H1 (cell line): Measurements from ENCODE around the gene POLRMT. TPM values are rescaled to one million over a fixed set of nuclear protein-coding genes. Genes with fewer than 3 reads are reported as not detected.

ENCODE experiments used
- CTCF ChIA-PET: fragments of 300-600 bp; sonication (Branson Sonifier 250); formaldehyde crosslinking; loops from one replicate; lab custom pipeline; 2021; ENCODE audit not compliant: partially characterized antibody; lab: Charles Lee
- POLR2A ChIA-PET: fragments of 300-600 bp; sonication (Branson Sonifier 250); formaldehyde crosslinking; loops from one replicate; lab custom pipeline; 2021; ENCODE audit warnings: inconsistent platforms; ENCODE audit not compliant: partially characterized antibody; lab: Charles Lee
- DNase-seq, 2 experiments: peaks; one replicate each; pipeline versions ENCODE4 v3.0.0 to v3.0.0-alpha.2; 2010 to 2022; ENCODE audit warnings: low spot score in 2 of 2, low read depth in 1 of 2, mixed read lengths in 1 of 2
- FAIRE-seq: peaks from 2 replicates; lab custom pipeline; 2011; peaks lifted over from hg19 to GRCh38; lab: Jason Lieb, UNC
- H2AFZ ChIP-seq: 2 replicates; pipeline ENCODE4 v1.8.1; 2012; ENCODE audit warnings: low read length, inconsistent platforms
- H2AK5ac ChIP-seq: 2 replicates; pipeline ENCODE4 v1.6.1; 2013; ENCODE audit warnings: low read depth, low read length
- H2BK120ac ChIP-seq: replicated peaks from 2 replicates; pipeline ENCODE3; 2013; ENCODE audit warnings: low read depth, low read length, inconsistent platforms
- H2BK12ac ChIP-seq: 2 replicates; pipeline ENCODE4 v1.6.1; 2013; ENCODE audit warnings: low read depth, low read length
- H2BK15ac ChIP-seq: 2 replicates; pipeline ENCODE4 v1.6.1; 2013; ENCODE audit warnings: low read length
- H2BK20ac ChIP-seq: 2 replicates; pipeline ENCODE4 v1.6.1; 2013; ENCODE audit warnings: low read length
- H2BK5ac ChIP-seq: 2 replicates; pipeline ENCODE4 v1.6.1; 2013; ENCODE audit warnings: low read depth, low read length
- H3K14ac ChIP-seq: 2 replicates; pipeline ENCODE4 v1.6.1; 2013; ENCODE audit warnings: inconsistent platforms; ENCODE audit not compliant: insufficient read length
- H3K18ac ChIP-seq: 2 replicates; pipeline ENCODE4 v1.6.1; 2013; ENCODE audit warnings: low read length; ENCODE audit errors: extremely low read depth
- H3K23ac ChIP-seq: 2 replicates; pipeline ENCODE4 v1.6.1; 2013; ENCODE audit warnings: inconsistent platforms; ENCODE audit not compliant: insufficient read length
- H3K23me2 ChIP-seq: 2 replicates; pipeline ENCODE4 v1.6.1; 2013; ENCODE audit warnings: low read depth, low read length
- H3K27ac ChIP-seq: 2 replicates; pipeline ENCODE4 v1.6.1; 2011; ENCODE audit warnings: low read depth, low read length, inconsistent platforms
- H3K27me3 ChIP-seq, 4 experiments: replicated peaks in 1 of 4; 1 replicate in 1 of 4; 2 replicates in 3 of 4; pipeline versions ENCODE4 v1.6.1 to v1.8.1; 2011 to 2013; ENCODE audit warnings: low read length in 3 of 4, mild to moderate bottlenecking in 3 of 4, inconsistent platforms in 2 of 4, mixed read lengths in 2 of 4, moderate library complexity in 1 of 4; ENCODE audit not compliant: control insufficient read depth in 3 of 4, insufficient read depth in 3 of 4; ENCODE audit errors: extremely low read depth in 1 of 4
- H3K36me3 ChIP-seq, 4 experiments: 2 replicates each; pipeline versions ENCODE4 v1.6.1 to v1.8.1; 2011 to 2013; ENCODE audit warnings: mild to moderate bottlenecking in 4 of 4, low read length in 3 of 4, moderate library complexity in 2 of 4, control low read depth in 1 of 4, inconsistent platforms in 1 of 4; ENCODE audit not compliant: insufficient read depth in 4 of 4, control insufficient read depth in 2 of 4
- H3K4ac ChIP-seq: replicated peaks from 2 replicates; pipeline ENCODE3; 2013; ENCODE audit warnings: low read length, low read depth, mixed read lengths, inconsistent platforms; ENCODE audit not compliant: insufficient read length
- H3K4me1 ChIP-seq, 4 experiments: replicated peaks in 1 of 4; 1 replicate in 1 of 4; 2 replicates in 3 of 4; pipeline versions ENCODE4 v1.6.1 to v1.8.1; 2011 to 2013; ENCODE audit warnings: low read length in 3 of 4, inconsistent platforms in 2 of 4, mixed read lengths in 1 of 4; ENCODE audit not compliant: insufficient read depth in 4 of 4, control insufficient read depth in 3 of 4
- H3K4me2 ChIP-seq, 2 experiments: 2 replicates each; pipeline versions ENCODE4 v1.6.1 to v1.8.1; 2011 to 2013; ENCODE audit warnings: low read depth in 2 of 2, low read length in 2 of 2, control low read depth in 1 of 2, inconsistent platforms in 1 of 2, mild to moderate bottlenecking in 1 of 2; ENCODE audit not compliant: insufficient read depth in 1 of 2
- H3K4me3 ChIP-seq, 4 experiments: fragments of 200-600, 300-600 bp in 1 of 4; sonication (generic), shearing (Covaris generic), sonication (Bioruptor Twin) in 1 of 4; 2 replicates each; pipeline versions ENCODE4 v1.5.1 to v1.8.1; 2011 to 2016; ENCODE audit warnings: low read length in 4 of 4, low read depth in 3 of 4, control low read depth in 2 of 4, inconsistent platforms in 2 of 4, mild to moderate bottlenecking in 2 of 4, mixed read lengths in 1 of 4, moderate library complexity in 1 of 4; ENCODE audit not compliant: insufficient read depth in 2 of 4; ENCODE audit errors: extremely low read depth in 1 of 4
- H3K56ac ChIP-seq: replicated peaks from 2 replicates; pipeline ENCODE3; 2013; ENCODE audit warnings: low read depth, mild to moderate bottlenecking, mixed read lengths, low read length, inconsistent platforms; ENCODE audit not compliant: insufficient read length
- H3K79me1 ChIP-seq: 2 replicates; pipeline ENCODE4 v1.6.1; 2013; ENCODE audit warnings: low read depth, low read length, control low read depth
- H3K79me2 ChIP-seq, 2 experiments: 2 replicates each; pipeline versions ENCODE4 v1.6.1 to v1.8.1; 2012 to 2013; ENCODE audit warnings: low read length in 2 of 2, mild to moderate bottlenecking in 2 of 2, inconsistent platforms in 1 of 2; ENCODE audit not compliant: insufficient read depth in 2 of 2, control insufficient read depth in 1 of 2
- H3K9ac ChIP-seq, 4 experiments: replicated peaks in 1 of 4; 1 replicate in 1 of 4; 2 replicates in 3 of 4; pipeline versions ENCODE4 v1.6.1 to v1.8.1; 2011 to 2013; ENCODE audit warnings: low read depth in 3 of 4, low read length in 3 of 4, control low read depth in 2 of 4, mild to moderate bottlenecking in 2 of 4, moderate library complexity in 2 of 4, inconsistent platforms in 1 of 4; ENCODE audit errors: extremely low read depth in 1 of 4
- H3K9me3 ChIP-seq, 2 experiments: 2 replicates each; pipeline versions ENCODE4 v1.6.1 to v1.8.1; 2012 to 2013; ENCODE audit warnings: mild to moderate bottlenecking in 2 of 2, moderate library complexity in 2 of 2, control low read depth in 1 of 2, inconsistent platforms in 1 of 2, low read depth in 1 of 2, low read length in 1 of 2, mixed read lengths in 1 of 2; ENCODE audit not compliant: insufficient read depth in 2 of 2
- H4K20me1 ChIP-seq, 2 experiments: replicated peaks in 1 of 2; 2 replicates each; pipeline versions ENCODE3 to v1.8.1; 2011 to 2013; ENCODE audit warnings: inconsistent platforms in 2 of 2, low read length in 2 of 2, mild to moderate bottlenecking in 1 of 2; ENCODE audit not compliant: insufficient read depth in 2 of 2, control insufficient read depth in 1 of 2
- H4K5ac ChIP-seq: 2 replicates; pipeline ENCODE4 v1.6.1; 2013; ENCODE audit warnings: low read length, low read depth, mixed read lengths, inconsistent platforms; ENCODE audit not compliant: insufficient read length
- H4K8ac ChIP-seq: 2 replicates; pipeline ENCODE4 v1.8.0; 2013; ENCODE audit warnings: mild to moderate bottlenecking, moderate library complexity, low read length, inconsistent platforms; ENCODE audit not compliant: insufficient read depth; ENCODE audit errors: extremely low read depth
- H4K91ac ChIP-seq: replicated peaks from 2 replicates; pipeline ENCODE3; 2013; ENCODE audit warnings: low read length, mixed read lengths, inconsistent platforms; ENCODE audit not compliant: insufficient read length
- CBX5 ChIP-seq: fragments of 300-800, 300-1000 bp; sonication (generic); IDR thresholded peaks from 2 replicates; pipeline ENCODE4 v1.7.1; 2016; ENCODE audit warnings: antibody characterized with exemption, low read length, low read depth
- CHD1 ChIP-seq: IDR thresholded peaks from 2 replicates; pipeline ENCODE4 v1.6.1; 2012; ENCODE audit warnings: low read depth, low read length, improper control_type of control experiment
- CTBP2 ChIP-seq: IDR thresholded peaks from 2 replicates; pipeline ENCODE4 v1.7.0; 2011; ENCODE audit warnings: borderline replicate concordance, mild to moderate bottlenecking, moderate library complexity, mixed read lengths, low read length; ENCODE audit not compliant: insufficient read depth, insufficient read length
- E2F6 ChIP-seq: IDR thresholded peaks from 2 replicates; pipeline ENCODE4 v1.6.1; 2012; ENCODE audit warnings: inconsistent platforms
- EP300 ChIP-seq, 2 experiments: IDR thresholded peaks; 1 replicate in 1 of 2; 2 replicates in 1 of 2; pipeline ENCODE4 v1.6.1; 2011 to 2012; ENCODE audit warnings: low read depth in 2 of 2, low read length in 2 of 2, mild to moderate bottlenecking in 2 of 2, borderline replicate concordance in 1 of 2, inconsistent platforms in 1 of 2, moderate library complexity in 1 of 2
- HDAC2 ChIP-seq, 2 experiments: fragments of 300-600 bp in 1 of 2; sonication (generic) in 1 of 2; IDR thresholded peaks; 2 replicates each; pipeline ENCODE4 v1.6.1; 2011 to 2012; ENCODE audit warnings: low read depth in 2 of 2, low read length in 2 of 2, mild to moderate bottlenecking in 2 of 2, moderate library complexity in 2 of 2, borderline replicate concordance in 1 of 2, inconsistent platforms in 1 of 2
- JUND ChIP-seq: IDR thresholded peaks from 2 replicates; pipeline ENCODE4 v1.6.1; 2011; ENCODE audit warnings: mild to moderate bottlenecking, improper control_type of control experiment, low read length
- MAFK ChIP-seq: IDR thresholded peaks from 2 replicates; pipeline ENCODE4 v1.6.1; 2012; ENCODE audit warnings: low read depth, mild to moderate bottlenecking, improper control_type of control experiment, low read length
- MAX ChIP-seq: IDR thresholded peaks from 2 replicates; pipeline ENCODE4 v1.6.1; 2012; ENCODE audit warnings: inconsistent platforms
- SIN3A ChIP-seq, 2 experiments: IDR thresholded peaks in 1 of 2; conservative IDR thresholded peaks in 1 of 2; 2 replicates each; pipeline ENCODE4 v1.6.1; 2011 to 2012; ENCODE audit warnings: low read length in 2 of 2, improper control_type of control experiment in 1 of 2, low read depth in 1 of 2, mild to moderate bottlenecking in 1 of 2
- SP1 ChIP-seq: IDR thresholded peaks from 2 replicates; pipeline ENCODE4 v1.6.1; 2011; ENCODE audit warnings: low read depth, low read length
- SP2 ChIP-seq: IDR thresholded peaks from 2 replicates; pipeline ENCODE4 v1.6.1; 2012; ENCODE audit warnings: mild to moderate bottlenecking, low read length, inconsistent platforms
- SP4 ChIP-seq: IDR thresholded peaks from 2 replicates; pipeline ENCODE4 v1.6.1; 2012; ENCODE audit warnings: low read length, inconsistent platforms
- WGBS, 2 experiments: shearing (Covaris generic) in 1 of 2; methylation state at CpG; one replicate each; pipeline versions ENCODE4 v1.1.6 to v1.1.7; 2013 to 2015; ENCODE audit warnings: low lambda C conversion rate in 2 of 2, mixed read lengths in 2 of 2, inconsistent platforms in 1 of 2, low coverage in 1 of 2, missing lambda C conversion rate in 1 of 2; ENCODE audit not compliant: insufficient replicate concordance in 2 of 2, insufficient coverage in 1 of 2, insufficient read length in 1 of 2; ENCODE audit errors: extremely low coverage in 1 of 2, missing lambda C conversion rate in 1 of 2; 5-methylcytosine and 5-hydroxymethylcytosine counted together
- polyA plus RNA-seq, 7 experiments: library from polyadenylated mRNA; depleted of rRNA in 3 of 7; stranded (reverse) in 5 of 7; unstranded in 2 of 7; fragments of >200 nt in 5 of 7; fragments of 200-250 nt in 2 of 7; gene quantifications; 1 replicate in 5 of 7; 2 replicates in 1 of 7; 4 replicates in 1 of 7; pipeline versions ENCODE4 v1.2.1 to v1.2.3, GENCODE V29; 2011 to 2013; ENCODE audit warnings: missing spikeins in 2 of 7, mixed read lengths in 2 of 7
- total RNA-seq: library from RNA; stranded (reverse); fragmentation: NEBNext Ultra II Directional; extraction: Animal tissue kit (Norgen Biotek cat#: 25700); gene quantifications from 2 replicates; pipeline ENCODE4 v1.2.1, GENCODE V29; 2021

Gene POLRMT
- total and polyA plus RNA-seq, 2 of the 8 experiments (the other 6 are each of a cell fraction or from before 2014, with no cell fraction given) = 93.0 to 111 TPM

- no peak overlapping the region for H3K4me3 ChIP-seq
- TF ChIP-seq EP300 (IDR thresholded peaks at IDR 0.05; ENCODE audit: borderline replicate concordance in 1 of 2, low read depth in 2 of 2, low read length in 2 of 2) (no peak), JUND (no peak), SIN3A (conservative IDR thresholded peaks at IDR 0.05 in 1 of 2, IDR thresholded peaks at IDR 0.05 in 1 of 2; ENCODE audit: low read depth in 1 of 2, low read length in 2 of 2) (no peak), CBX5 (no peak), SP2 (no peak), MAX (no peak), HDAC2 (IDR thresholded peaks at IDR 0.05; ENCODE audit: borderline replicate concordance in 1 of 2, low read depth in 2 of 2, low read length in 2 of 2) (no peak), E2F6 (no peak), SP4 (no peak), MAFK (no peak), SP1 (no peak), CTBP2 (no peak), CHD1 (no peak)
Observed at GRCh38 chr19:615619-616018, 17.7 kb downstream of the POLRMT start.

More at GRCh38 chr19:615619-616018, 17.7 kb downstream of the POLRMT start:
- WGBS, 2 experiments = 95% methylated on average over 21 of the region's 33 CpGs; no CpG with 5 or more reads in 1 of the 2 experiments
- Histone ChIP-seq H4K8ac (no peak overlapping the region; the same call in 1 of the 2 replicates), H4K5ac (no peak overlapping the region), H2BK5ac (no peak overlapping the region), H3K4me1 (no peaks in the 10 kb centered on the region), H3K79me1 (no peaks in the 10 kb centered on the region), H3K9ac (no peak overlapping the region), H4K91ac (no peak overlapping the region), H2BK20ac (no peak overlapping the region), H3K79me2 (no peaks in the 10 kb centered on the region), H3K4ac (no peak overlapping the region), H3K4me2 (no peak overlapping the region), H3K23me2 (no peaks in the 10 kb centered on the region), H3K27ac (no peak overlapping the region), H2BK120ac (no peak overlapping the region), H4K20me1 (peaks cover 0 to 9% of the 10 kb centered on the region in 2 experiments), H3K27me3 (no peaks in the 10 kb centered on the region), H2BK12ac (no peak overlapping the region), H3K14ac (no peak overlapping the region), H3K18ac (no peak overlapping the region), H3K9me3 (no peaks in the 10 kb centered on the region), H2AK5ac (no peak overlapping the region), H3K23ac (no peak overlapping the region), H2AFZ (no peak overlapping the region), H3K36me3 (peaks cover 2 to 42% (median 20%) of the 10 kb centered on the region in 4 experiments; a peak in 5 of 8 replicates), H3K56ac (no peak overlapping the region), H2BK15ac (no peak overlapping the region)
- POLR2A ChIA-PET = interaction anchor here (0.5 to 2.1 kb wide), 5 partner anchors 16 to 32 kb away, joined by 3 to 6 read pairs (median 4); no protein-coding TSS in a partner anchor
- CTCF ChIA-PET = interaction anchor here (0.9 kb wide), 1 partner anchor 10 kb away, joined by 3 read pairs; no protein-coding TSS in a partner anchor
- DNase-seq (no peak), FAIRE-seq (no peak)
